CD8-positive, alpha-beta memory T cell (primary cell): ENCODE measurements around the gene SREBF1. TPM values are rescaled to one million over a fixed set of nuclear protein-coding genes. Genes with fewer than 3 reads are reported as not detected.

Experiments
- CTCF ChIA-PET: fragments of 350-600 bp; sonication (Branson Sonifier 250); formaldehyde crosslinking; loops from one replicate; lab custom pipeline; 2021; ENCODE audit warnings: antibody characterized with exemption; lab: Charles Lee
- POLR2A ChIA-PET: fragments of 350-600 bp; sonication (Branson Sonifier 250); formaldehyde crosslinking; loops from one replicate; lab custom pipeline; 2021; ENCODE audit warnings: antibody characterized with exemption; lab: Charles Lee
- DNase-seq, 5 donors: peaks; one replicate each; pipeline versions ENCODE4 v3.0.0 to v3.0.0-alpha.2; 2020 to 2022; ENCODE audit warnings: mixed read lengths in 1 of 5
- H3K27ac ChIP-seq: one replicate; pipeline ENCODE4 v1.7.0; 2013; ENCODE audit warnings: low read depth, mild to moderate bottlenecking, low read length, moderate library complexity
- H3K27me3 ChIP-seq: 2 replicates; pipeline ENCODE4 v1.7.0; 2013; ENCODE audit warnings: low read length, mild to moderate bottlenecking; ENCODE audit not compliant: insufficient read depth, poor library complexity, severe bottlenecking
- H3K36me3 ChIP-seq: 2 replicates; pipeline ENCODE4 v1.7.0; 2013; ENCODE audit warnings: mild to moderate bottlenecking, low read length, moderate library complexity; ENCODE audit not compliant: insufficient read depth
- H3K4me1 ChIP-seq: 2 replicates; pipeline ENCODE4 v1.7.0; 2013; ENCODE audit warnings: mild to moderate bottlenecking, low read length, moderate library complexity; ENCODE audit not compliant: insufficient read depth
- H3K4me3 ChIP-seq: 2 replicates; pipeline ENCODE4 v1.7.0; 2013; ENCODE audit warnings: mild to moderate bottlenecking, low read length
- H3K9me3 ChIP-seq: 2 replicates; pipeline ENCODE4 v1.7.0; 2013; ENCODE audit warnings: mild to moderate bottlenecking, low read length
- H3K27ac Mint-ChIP-seq, 8 donors: one replicate each; pipeline ENCODE4 v1.8.0; 2020 to 2021; ENCODE audit warnings: mixed read lengths in 8 of 8, mild to moderate bottlenecking in 6 of 8, inconsistent platforms in 3 of 8, moderate library complexity in 3 of 8
- H3K27me3 Mint-ChIP-seq, 2 donors: one replicate each; pipeline ENCODE4 v1.8.0; 2020 to 2021; ENCODE audit warnings: mixed read lengths in 2 of 2, mild to moderate bottlenecking in 1 of 2, moderate library complexity in 1 of 2
- H3K36me3 Mint-ChIP-seq, 3 donors: one replicate each; pipeline ENCODE4 v1.8.0; 2020 to 2021; ENCODE audit warnings: mixed read lengths in 3 of 3, inconsistent platforms in 1 of 3, mild to moderate bottlenecking in 1 of 3
- H3K4me1 Mint-ChIP-seq, 3 donors: one replicate each; pipeline ENCODE4 v1.8.0; 2020 to 2021; ENCODE audit warnings: mixed read lengths in 3 of 3, inconsistent platforms in 1 of 3, mild to moderate bottlenecking in 1 of 3
- H3K4me3 Mint-ChIP-seq, 7 donors: one replicate each; pipeline ENCODE4 v1.8.0; 2020 to 2021; ENCODE audit warnings: mixed read lengths in 7 of 7, mild to moderate bottlenecking in 6 of 7, moderate library complexity in 4 of 7, inconsistent platforms in 2 of 7
- H3K9me3 Mint-ChIP-seq, 5 donors: one replicate each; pipeline ENCODE4 v1.8.0; 2020 to 2022; ENCODE audit warnings: mixed read lengths in 5 of 5, mild to moderate bottlenecking in 3 of 5, moderate library complexity in 2 of 5, inconsistent platforms in 1 of 5
- polyA plus RNA-seq: library from polyadenylated mRNA; unstranded; fragments of 300-500 nt; fragmentation: Illumina TruSeq; gene quantifications from one replicate; pipeline ENCODE4 v1.2.3, GENCODE V29; 2021
- total RNA-seq, 2 experiments: library from RNA; stranded (reverse); gene quantifications; one replicate each; pipeline ENCODE4 v1.2.3, GENCODE V29; 2021

SREBF1 gene
- total and polyA plus RNA-seq, 3 experiments from 2014 or later: 16.4 to 29.6 (median 27.2) TPM

DNA sequence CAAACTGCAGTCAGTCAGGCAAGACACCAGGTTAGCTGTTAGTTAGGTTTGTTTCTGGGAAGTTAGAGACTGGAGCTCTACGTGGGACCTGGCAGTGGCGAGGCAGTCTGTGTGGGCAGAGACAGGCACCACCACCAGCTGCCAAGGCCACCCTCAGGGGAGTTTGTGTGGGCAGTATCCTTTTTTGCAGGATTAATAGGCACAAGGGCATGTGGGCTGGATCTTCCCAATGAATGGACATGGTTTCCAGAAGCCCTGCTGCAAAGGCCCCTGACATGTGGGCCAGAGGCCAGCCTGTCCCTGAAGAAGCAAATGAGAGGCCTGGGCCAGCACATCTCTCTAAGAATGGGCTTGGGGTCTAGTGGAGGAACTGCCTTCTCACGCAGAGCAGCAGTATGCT lies 19.2 kb upstream of the SREBF1 start:
- CTCF ChIA-PET: interaction anchor here (10.6 kb wide), 1 partner anchor 43 kb away, joined by 116 read pairs; no protein-coding TSS in a partner anchor
- no peaks in the 10 kb centered on the region for H3K36me3 ChIP-seq
- no peak for DNase-seq
- Mint-ChIP-seq H3K27me3 (no peaks in the 10 kb centered on the region), H3K36me3 (peaks cover 0 to 5% (median 4%) of the 10 kb centered on the region in 3 donors), H3K27ac (peak overlapping the region in 1 of 8 donors; percentile 66), H3K4me1 (peaks cover 12 to 38% (median 31%) of the 10 kb centered on the region in 3 donors), H3K4me3 (no peak overlapping the region), H3K9me3 (no peaks in the 10 kb centered on the region)
- H3K27me3 ChIP-seq: no peaks in the 10 kb centered on the region
- no peaks in the 10 kb centered on the region for H3K9me3 ChIP-seq
- POLR2A ChIA-PET: interaction anchor here (0.7 kb wide), 1 partner anchor 18 kb away, joined by 3 read pairs; no protein-coding TSS in a partner anchor
- H3K4me3 ChIP-seq: no peak overlapping the region
- H3K27ac ChIP-seq: no peak overlapping the region
- peaks cover 46% of the 10 kb centered on the region for H3K4me1 ChIP-seq

DNA sequence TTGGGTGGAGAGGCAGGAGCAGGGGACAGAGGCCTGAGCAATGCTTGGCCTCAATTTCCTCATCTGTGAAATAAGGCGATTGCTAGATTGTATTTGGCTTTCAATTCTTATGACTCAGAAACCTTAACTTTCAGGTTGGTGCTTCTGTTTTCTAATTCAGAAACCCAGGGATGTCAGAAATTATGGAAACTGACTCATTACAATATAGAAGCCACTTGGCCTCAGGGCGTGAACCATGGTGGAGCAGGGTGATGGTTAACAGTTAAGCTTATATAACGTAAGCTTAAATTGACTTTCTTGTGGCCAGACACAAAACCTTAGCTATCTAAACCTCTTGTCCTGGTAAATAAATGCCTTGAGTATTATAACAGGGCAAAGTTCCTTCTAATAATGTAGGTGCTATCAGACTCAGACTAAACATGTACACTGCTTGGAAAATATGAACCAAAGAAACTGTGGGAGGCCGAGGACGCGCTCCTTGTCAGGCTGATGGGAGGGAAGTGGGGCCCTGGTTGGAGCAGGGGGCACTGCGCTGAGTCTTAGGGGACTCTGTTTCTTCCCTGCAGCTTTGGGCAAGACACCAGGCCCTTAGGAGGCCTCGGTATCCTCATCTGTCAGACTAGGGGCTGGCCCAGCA lies 17.1 kb upstream of the SREBF1 start:
- Histone ChIP-seq H3K4me3 (no peak overlapping the region), H3K36me3 (no peaks in the 10 kb centered on the region), H3K27ac (no peak overlapping the region), H3K9me3 (no peaks in the 10 kb centered on the region), H3K4me1 (peaks cover 53% of the 10 kb centered on the region), H3K27me3 (no peaks in the 10 kb centered on the region)
- Mint-ChIP-seq H3K4me1 (peaks cover 33 to 50% (median 43%) of the 10 kb centered on the region in 3 donors), H3K9me3 (no peaks in the 10 kb centered on the region), H3K27me3 (no peaks in the 10 kb centered on the region), H3K27ac (peak overlapping the region in 6 of 8 donors; percentile 3 to 91 (median 56)), H3K36me3 (peaks cover 0 to 4% (median 4%) of the 10 kb centered on the region in 3 donors), H3K4me3 (no peak overlapping the region)
- ChIA-PET POLR2A (no interaction called here), CTCF (interaction anchor here (10.6 kb wide), 1 partner anchor 41 kb away, joined by 116 read pairs; no protein-coding TSS in a partner anchor)
- DNase-seq: no peak

DNA sequence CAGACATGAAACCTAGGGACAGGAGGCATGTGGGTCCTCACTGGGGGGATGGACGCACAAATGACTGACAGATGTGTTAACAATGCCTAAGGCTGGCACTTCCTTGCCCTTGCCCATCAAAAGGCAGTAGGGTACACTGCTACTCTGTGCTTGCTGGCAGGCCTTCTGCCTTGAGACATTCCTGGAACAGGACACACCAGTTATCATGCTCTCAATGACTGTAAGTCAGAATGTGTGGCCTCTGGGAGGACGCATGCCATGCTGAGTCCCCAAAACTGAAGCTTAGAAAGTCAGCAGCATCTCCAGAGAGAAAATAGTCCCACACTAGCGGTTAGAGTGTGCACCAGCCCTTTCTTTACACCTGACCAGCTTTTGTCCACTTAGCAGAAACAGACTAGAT lies 16.1 kb upstream of the SREBF1 start:
- H3K27me3 Mint-ChIP-seq: no peaks in the 10 kb centered on the region
- Histone ChIP-seq H3K36me3 (no peaks in the 10 kb centered on the region), H3K27ac (no peak overlapping the region), H3K4me3 (no peak overlapping the region), H3K27me3 (no peaks in the 10 kb centered on the region), H3K9me3 (no peaks in the 10 kb centered on the region), H3K4me1 (peaks cover 63% of the 10 kb centered on the region)
- no peak overlapping the region for H3K4me3 Mint-ChIP-seq
- ChIA-PET CTCF (no interaction called here), POLR2A (no interaction called here)
- H3K36me3 Mint-ChIP-seq: peaks cover 0 to 4% (median 4%) of the 10 kb centered on the region in 3 donors
- peak overlapping the region in 2 of 8 donors; percentile 91 to 93 for H3K27ac Mint-ChIP-seq
- H3K4me1 Mint-ChIP-seq: peaks cover 41 to 60% (median 53%) of the 10 kb centered on the region in 3 donors
- DNase-seq: no peak
- no peaks in the 10 kb centered on the region for H3K9me3 Mint-ChIP-seq

GRCh38 chr17:17851103-17852002 lies 14.6 kb upstream of the SREBF1 start:
- peak overlapping the region; percentile 7 for H3K27ac ChIP-seq
- no peaks in the 10 kb centered on the region for H3K9me3 Mint-ChIP-seq
- H3K9me3 ChIP-seq: no peaks in the 10 kb centered on the region
- peak overlapping the region; percentile 39 to 85 (median 73) for H3K4me3 Mint-ChIP-seq
- H3K4me1 Mint-ChIP-seq: peaks cover 45 to 75% (median 59%) of the 10 kb centered on the region in 3 donors
- no peak overlapping the region for H3K4me3 ChIP-seq
- DNase-seq: peak in 1 of 5 donors; percentile 36
- POLR2A ChIA-PET: interaction anchor here (0.6 kb wide), 1 partner anchor 166 kb away, joined by 3 read pairs; no protein-coding TSS in a partner anchor
- H3K36me3 ChIP-seq: no peaks in the 10 kb centered on the region
- peaks cover 65% of the 10 kb centered on the region for H3K4me1 ChIP-seq
- H3K27ac Mint-ChIP-seq: peak overlapping the region; percentile 91 to 98 (median 96)
- CTCF ChIA-PET: interaction anchor here (1.4 to 3.9 kb wide), 4 partner anchors 11 to 39 kb away, joined by 5 to 21 read pairs (median 14); partner anchors contain the start of gene SREBF1
- no peaks in the 10 kb centered on the region for H3K27me3 Mint-ChIP-seq
- peaks cover 0 to 4% (median 4%) of the 10 kb centered on the region in 3 donors for H3K36me3 Mint-ChIP-seq
- H3K27me3 ChIP-seq: no peaks in the 10 kb centered on the region

DNA sequence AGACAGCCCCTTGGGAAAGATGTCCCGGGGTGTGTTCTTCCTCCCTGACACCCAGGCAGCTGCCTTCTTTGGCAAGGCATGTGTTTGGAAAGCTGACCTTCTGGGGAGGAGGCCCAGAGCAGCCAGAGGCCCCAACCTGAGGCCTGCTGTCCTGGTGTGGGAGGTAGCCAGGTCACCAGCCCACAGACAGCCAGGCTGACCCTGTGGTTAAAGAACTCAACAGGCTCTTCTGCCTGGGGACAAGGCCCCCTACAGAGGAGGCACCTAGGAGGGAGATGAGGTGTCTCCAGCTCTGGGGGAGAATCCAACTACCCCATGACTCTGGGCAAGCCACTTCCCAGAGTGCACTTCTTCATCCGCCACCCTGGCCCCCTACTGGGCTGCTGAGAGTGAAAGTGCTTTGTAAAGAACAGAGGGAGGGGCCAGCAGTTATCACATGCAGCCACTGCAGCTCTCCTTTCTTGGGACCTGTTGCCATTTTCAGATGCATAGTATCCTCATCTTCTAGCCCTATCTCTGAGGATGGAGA lies 13.1 kb upstream of the SREBF1 start:
- H3K36me3 ChIP-seq: no peaks in the 10 kb centered on the region
- H3K4me3 ChIP-seq: peak overlapping the region; percentile 34
- H3K27ac Mint-ChIP-seq: peak overlapping the region; percentile 91 to 99 (median 98)
- H3K27me3 Mint-ChIP-seq: no peaks in the 10 kb centered on the region
- H3K9me3 Mint-ChIP-seq: no peaks in the 10 kb centered on the region
- peak; percentile 60 to 83 (median 72) for DNase-seq
- H3K4me3 Mint-ChIP-seq: peak overlapping the region; percentile 15 to 85 (median 73)
- peaks cover 0 to 6% (median 4%) of the 10 kb centered on the region in 3 donors for H3K36me3 Mint-ChIP-seq
- no peaks in the 10 kb centered on the region for H3K9me3 ChIP-seq
- ChIA-PET POLR2A (interaction anchor here (0.5 to 2.2 kb wide), 5 partner anchors 9 to 1469 kb away, joined by 4 to 23 read pairs (median 5); partner anchors contain the start of genes SREBF1 and UBB), CTCF (interaction anchor here (1.0 to 3.9 kb wide), 8 partner anchors 9 to 91 kb away, joined by 3 to 21 read pairs (median 6); partner anchors contain the start of gene SREBF1)
- H3K4me1 Mint-ChIP-seq: peaks cover 45 to 72% (median 54%) of the 10 kb centered on the region in 3 donors
- H3K27me3 ChIP-seq: no peaks in the 10 kb centered on the region
- H3K27ac ChIP-seq: peak overlapping the region; percentile 68
- H3K4me1 ChIP-seq: peaks cover 54% of the 10 kb centered on the region

DNA sequence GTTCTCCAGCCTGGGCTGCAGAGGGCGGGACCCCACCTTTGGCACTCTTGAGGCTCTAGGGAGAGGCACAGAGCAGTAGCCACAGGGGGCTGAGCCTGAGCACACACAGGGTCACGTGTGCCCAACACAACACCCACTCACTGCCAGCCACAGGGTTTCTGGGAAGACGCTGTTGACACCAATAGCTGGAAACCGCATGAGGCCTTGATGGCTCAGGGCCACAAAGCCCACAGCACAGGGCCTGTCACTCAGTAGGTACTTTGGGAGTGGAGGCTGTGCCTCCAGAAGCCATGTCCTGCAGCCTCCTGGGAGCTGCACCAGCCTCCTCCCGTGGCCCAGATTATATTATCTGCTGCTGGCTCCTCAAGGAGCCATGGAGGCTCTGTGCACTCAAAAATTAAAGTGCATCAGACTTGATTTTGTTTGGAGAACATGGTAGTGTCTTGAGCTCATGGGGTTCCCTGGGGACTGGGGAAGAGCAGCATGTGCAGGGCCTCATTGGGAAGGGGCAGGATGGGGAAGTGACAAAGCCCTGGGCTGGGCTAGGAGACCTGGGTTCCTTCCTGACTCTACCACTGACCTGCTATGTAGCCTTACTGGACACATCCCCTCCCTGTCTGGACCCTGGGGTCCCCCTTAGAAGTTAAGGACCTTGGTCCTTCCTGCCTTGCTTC lies 12.5 kb upstream of the SREBF1 start:
- Mint-ChIP-seq H3K27ac (peak overlapping the region; percentile 91 to 99 (median 98)), H3K4me1 (peaks cover 45 to 69% (median 50%) of the 10 kb centered on the region in 3 donors), H3K36me3 (peaks cover 0 to 6% (median 4%) of the 10 kb centered on the region in 3 donors), H3K4me3 (peak overlapping the region; percentile 51 to 85 (median 77)), H3K27me3 (no peaks in the 10 kb centered on the region), H3K9me3 (no peaks in the 10 kb centered on the region)
- Histone ChIP-seq H3K4me1 (peaks cover 51% of the 10 kb centered on the region), H3K36me3 (no peaks in the 10 kb centered on the region), H3K27me3 (no peaks in the 10 kb centered on the region), H3K9me3 (no peaks in the 10 kb centered on the region), H3K4me3 (peak overlapping the region; percentile 34), H3K27ac (peak overlapping the region; percentile 68)
- POLR2A ChIA-PET: interaction anchor here (0.6 to 2.2 kb wide), 5 partner anchors 8 to 137 kb away, joined by 3 to 23 read pairs (median 4); partner anchors contain the start of genes DRC3, SREBF1 and TOM1L2
- CTCF ChIA-PET: interaction anchor here (0.8 to 3.9 kb wide), 10 partner anchors 8 to 169 kb away, joined by 3 to 21 read pairs (median 5); partner anchors contain the start of gene SREBF1
- peak; percentile 71 to 89 (median 83) for DNase-seq
